NCI-H748 (cell line): Measurements from ENCODE around the gene ANKRD11.
"Not testable (repeated sequence)": the region's sequence is repeated elsewhere in the genome, so short reads cannot be mapped to it uniquely, and the experiment has no call there.

Experiments used
- DNase-seq: peaks from one replicate; lab custom pipeline; 2025; ENCODE audit not compliant: unreplicated experiment; lab: John Stamatoyannopoulos, UW

The ANKRD11 gene

GRCh38 chr16:89453501-89454321 lies 36.6 kb downstream of the ANKRD11 start:
- DNase-seq = no peak

- DNase-seq = no peak
Observed at GRCh38 chr16:89452925-89453324, 37.4 kb downstream of the ANKRD11 start.

- no peak for DNase-seq
Observed at GRCh38 chr16:89452241-89452640, 38.1 kb downstream of the ANKRD11 start.

GRCh38 chr16:89450537-89450936 lies 39.8 kb downstream of the ANKRD11 start:
- DNase-seq = no peak

- DNase-seq = no peak
Observed at GRCh38 chr16:89449726-89450335, 40.5 kb downstream of the ANKRD11 start.

- DNase-seq = no peak
Observed at GRCh38 chr16:89448656-89449055, 41.7 kb downstream of the ANKRD11 start.

- DNase-seq = no peak
Observed at GRCh38 chr16:89446975-89447293, 43.4 kb downstream of the ANKRD11 start.

GRCh38 chr16:89446136-89446974 lies 44.0 kb downstream of the ANKRD11 start:
- no peak for DNase-seq

- DNase-seq = no peak
Observed at GRCh38 chr16:89445166-89445565, 45.2 kb downstream of the ANKRD11 start.

GRCh38 chr16:89444728-89445127 lies 45.6 kb downstream of the ANKRD11 start:
- DNase-seq = no peak

GRCh38 chr16:89444151-89444723 lies 46.1 kb downstream of the ANKRD11 start:
- DNase-seq = no peak

- DNase-seq = no peak
Observed at GRCh38 chr16:89443727-89444084, 46.7 kb downstream of the ANKRD11 start.

GRCh38 chr16:89442990-89443726 lies 47.2 kb downstream of the ANKRD11 start:
- no peak for DNase-seq

GRCh38 chr16:89442588-89442987 lies 47.8 kb downstream of the ANKRD11 start:
- DNase-seq = no peak

- DNase-seq = no peak
Observed at GRCh38 chr16:89439659-89440058, 50.7 kb downstream of the ANKRD11 start.

- no peak for DNase-seq
Observed at GRCh38 chr16:89437991-89438390, 52.4 kb downstream of the ANKRD11 start.

GRCh38 chr16:89437251-89437987 lies 52.9 kb downstream of the ANKRD11 start:
- no peak for DNase-seq

GRCh38 chr16:89436366-89436765 lies 54.0 kb downstream of the ANKRD11 start:
- no peak for DNase-seq

- DNase-seq = not testable (repeated sequence)
Observed at GRCh38 chr16:89435059-89435458, 55.3 kb downstream of the ANKRD11 start.

- DNase-seq = no peak
Observed at GRCh38 chr16:89434490-89434889, 55.9 kb downstream of the ANKRD11 start.
